NCI-H82 treated with DMSO at 0.1 percent for 48 hours (cell line): ENCODE measurements around the gene DYNLT1.
A peak's percentile ranks its signal among the peaks of the same experiment; 100 is the strongest.
"Not testable (repeated sequence)": the region's sequence is repeated elsewhere in the genome, so short reads cannot be mapped to it uniquely, and the experiment has no call there.

ENCODE experiments used
- DNase-seq: peaks from one replicate; lab custom pipeline; 2025; ENCODE audit not compliant: unreplicated experiment; lab: John Stamatoyannopoulos, UW

Gene DYNLT1

GRCh38 chr6:158644231-158645063, at the start of gene DYNLT1:
TSS of gene DYNLT1 (minus strand) at chr6:158644743. CDS start at chr6:158644708, 35 bp downstream.
- DNase-seq = peak; percentile 84

DNA sequence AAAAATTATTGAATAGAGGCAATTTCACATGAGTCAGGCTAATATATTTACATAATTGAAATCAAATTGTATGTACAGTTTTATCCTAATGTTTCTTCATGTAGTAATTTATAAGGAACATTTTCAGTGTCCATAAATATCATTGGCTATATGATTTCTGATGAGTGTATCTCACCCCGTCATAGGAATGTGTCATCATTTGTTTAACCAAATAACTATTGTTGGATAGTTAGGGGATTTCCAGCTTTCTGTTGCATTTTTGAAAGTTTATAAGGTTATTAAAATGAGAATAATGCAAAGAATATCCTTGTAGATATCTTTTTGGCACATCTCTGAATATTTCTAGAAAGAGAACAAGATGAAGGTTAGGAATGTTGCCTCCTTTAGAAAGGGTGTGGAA, 44.3 kb upstream of the DYNLT1 start:
- DNase-seq = no peak

GRCh38 chr6:158687506-158687905, 43.0 kb upstream of the DYNLT1 start:
- no peak for DNase-seq

- DNase-seq = no peak
Measured at GRCh38 chr6:158686791-158687381, 42.3 kb upstream of the DYNLT1 start.

- no peak for DNase-seq
Measured at GRCh38 chr6:158686311-158686710, 41.8 kb upstream of the DYNLT1 start.

- no peak for DNase-seq
Measured at GRCh38 chr6:158684745-158685324, 40.3 kb upstream of the DYNLT1 start.

- DNase-seq = no peak
Measured at GRCh38 chr6:158684311-158684710, 39.8 kb upstream of the DYNLT1 start.

GRCh38 chr6:158680481-158680880, 35.9 kb upstream of the DYNLT1 start:
- DNase-seq = no peak

DNA sequence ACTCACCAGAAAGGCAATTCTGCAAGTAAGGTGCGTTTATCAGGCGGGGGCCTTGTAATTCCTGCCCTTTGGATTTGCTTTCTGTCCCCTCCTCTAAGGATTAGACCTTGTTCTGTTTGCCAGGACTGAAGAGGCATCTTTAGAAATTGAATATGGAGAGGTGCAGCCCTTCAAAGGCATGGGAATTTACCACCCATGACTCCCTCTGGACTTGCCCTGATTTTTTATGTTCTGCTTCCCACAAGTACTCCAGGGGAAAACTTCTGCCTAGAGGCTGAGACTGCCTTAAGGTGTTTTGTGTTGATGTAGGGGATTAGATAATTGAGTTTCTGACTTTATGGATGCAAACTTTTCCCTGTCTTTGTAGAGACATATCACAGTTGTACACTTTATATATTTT, 35.5 kb upstream of the DYNLT1 start:
- no peak for DNase-seq

DNA sequence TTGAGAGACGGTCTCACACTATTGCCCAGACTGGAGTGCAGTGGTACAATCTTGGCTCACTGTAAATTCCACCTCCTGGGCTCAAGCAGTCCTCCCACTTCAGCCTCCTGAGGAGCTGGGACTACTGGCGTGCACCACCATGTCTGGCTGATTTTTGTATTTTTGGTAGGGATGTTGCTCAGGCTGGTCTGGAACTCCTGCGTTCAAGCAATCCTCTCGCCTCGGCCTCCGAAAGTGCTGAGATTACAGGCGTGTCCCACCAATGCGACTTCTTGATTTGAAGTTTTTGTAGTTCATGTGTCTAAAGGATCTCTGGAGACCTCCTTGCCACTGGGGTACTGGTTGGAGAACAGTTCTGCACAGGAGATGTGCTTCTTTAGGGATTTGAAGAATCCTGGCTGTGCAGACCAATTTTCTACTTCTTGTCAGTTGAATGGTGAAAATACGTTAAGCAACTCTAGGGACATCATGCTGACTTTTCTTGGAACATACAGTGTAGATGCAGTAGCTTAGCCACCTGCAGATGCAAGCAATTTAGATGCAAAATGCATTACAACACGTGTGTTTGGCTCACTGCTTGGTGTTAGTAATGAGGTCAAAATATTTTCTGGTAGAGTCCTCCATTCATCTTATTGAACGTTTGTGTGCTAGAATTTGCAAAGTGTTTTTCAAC, 33.5 kb upstream of the DYNLT1 start:
- DNase-seq = no peak

- DNase-seq = not testable (repeated sequence)
Measured at GRCh38 chr6:158677094-158677493, 32.6 kb upstream of the DYNLT1 start.

GRCh38 chr6:158674342-158675131, 30.0 kb upstream of the DYNLT1 start:
- no peak for DNase-seq

GRCh38 chr6:158672726-158673125, 28.2 kb upstream of the DYNLT1 start:
- DNase-seq = no peak

DNA sequence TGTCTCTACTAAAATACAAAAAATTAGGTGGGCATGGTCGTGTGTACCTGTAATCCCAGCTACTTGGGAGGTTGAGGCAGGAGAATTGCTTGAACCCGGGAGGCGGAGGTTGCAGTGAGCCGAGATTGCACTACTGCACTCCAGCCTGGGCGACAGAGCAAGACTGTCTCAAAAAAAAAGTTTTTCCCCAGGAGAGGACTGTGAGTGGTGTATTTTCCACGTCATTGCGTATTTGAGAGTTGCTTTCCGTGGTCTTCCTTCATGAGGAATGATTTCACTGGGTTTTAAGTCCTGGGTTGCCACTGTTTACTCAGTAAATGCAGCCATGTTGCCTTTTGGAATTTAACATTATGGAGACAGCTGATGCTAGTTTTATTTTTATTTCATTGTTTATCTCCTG, 27.6 kb upstream of the DYNLT1 start:
- DNase-seq = not testable (repeated sequence)

GRCh38 chr6:158669145-158670035, 24.8 kb upstream of the DYNLT1 start:
- no peak for DNase-seq

DNA sequence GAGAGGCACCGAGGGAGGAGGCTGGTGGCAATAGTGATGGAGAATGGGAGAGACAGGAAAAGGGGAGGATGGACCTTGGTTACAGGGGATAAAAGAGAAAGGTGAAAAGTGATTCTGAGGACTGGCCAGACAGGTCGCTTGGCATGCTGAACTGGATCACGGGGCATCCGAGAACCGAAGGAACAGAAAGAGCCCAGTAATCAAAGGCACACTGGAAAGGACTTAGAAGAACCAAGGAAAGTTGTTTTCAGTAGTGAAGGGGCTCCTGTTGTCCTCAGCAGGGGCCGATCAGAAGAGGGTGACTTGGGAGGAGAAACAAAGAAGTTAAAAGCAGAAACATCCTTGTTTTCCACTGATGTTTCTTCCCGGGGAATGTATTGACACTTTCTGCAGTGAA, 24.2 kb upstream of the DYNLT1 start:
- no peak for DNase-seq

DNA sequence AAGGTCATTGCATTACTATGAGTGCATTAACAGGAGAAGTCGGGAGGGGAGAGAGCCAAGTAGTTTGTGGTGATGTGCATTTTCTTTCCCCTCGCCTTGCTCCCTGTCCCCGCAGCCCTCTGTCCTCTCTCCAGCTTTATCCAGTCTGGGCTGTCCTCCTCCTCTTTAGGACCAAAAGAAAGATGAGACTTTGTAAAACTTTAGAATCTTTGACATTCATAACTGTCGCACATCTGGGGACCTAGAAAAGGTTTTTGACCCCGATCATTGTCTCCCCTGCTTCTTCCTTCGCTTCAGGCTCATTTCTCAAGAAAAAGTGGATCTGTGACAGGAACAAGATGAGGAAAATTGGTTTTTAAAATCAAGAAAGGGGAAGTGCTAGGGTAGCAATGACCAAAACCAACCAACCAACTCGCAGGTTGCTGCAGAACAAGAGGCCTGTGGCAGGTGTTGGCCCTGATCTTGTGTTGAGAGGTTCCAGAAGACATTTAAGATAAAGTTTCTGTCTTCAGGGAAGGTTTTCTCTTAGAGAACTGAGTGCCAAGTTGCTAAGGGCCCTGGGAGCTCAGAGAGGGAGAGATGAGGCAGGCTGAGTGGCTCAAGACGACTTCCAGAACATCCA, 22.9 kb upstream of the DYNLT1 start:
- DNase-seq = no peak

GRCh38 chr6:158666628-158667359, 22.3 kb upstream of the DYNLT1 start:
- no peak for DNase-seq

DNA sequence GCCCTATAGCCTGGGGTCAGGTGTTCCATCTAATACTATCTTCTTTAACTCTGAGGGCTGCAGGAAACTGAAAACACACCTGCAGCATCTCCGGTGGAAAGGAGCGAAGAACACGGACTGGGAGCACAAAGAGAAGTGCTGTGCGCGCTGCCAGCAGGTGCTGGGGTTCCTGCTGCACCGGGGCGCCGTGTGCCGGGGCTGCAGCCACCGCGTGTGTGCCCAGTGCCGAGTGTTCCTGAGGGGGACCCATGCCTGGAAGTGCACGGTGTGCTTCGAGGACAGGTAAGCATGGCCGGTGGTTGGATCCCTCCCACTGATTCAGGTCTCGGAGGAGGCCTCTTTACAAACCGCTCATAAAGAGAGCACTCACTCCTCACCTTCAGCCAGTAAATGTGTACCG, 20.8 kb upstream of the DYNLT1 start:
- DNase-seq = no peak
